Tibial nerve (tissue), 3 donors: ENCODE data around the gene MYCBPAP.

Experiments
- CTCF ChIP-seq, 5 experiments: fragments of 200-600 bp in 3 of 5; fragments of 450-650 bp in 2 of 5; sonication (generic) in 3 of 5; IDR thresholded peaks; one replicate each; pipeline ENCODE4 v1.5.1; 2016 to 2019; ENCODE audit warnings: antibody characterized with exemption in 5 of 5, mild to moderate bottlenecking in 3 of 5, moderate library complexity in 2 of 5
- POLR2A ChIP-seq, 2 donors: fragments of 450-650 bp; IDR thresholded peaks; one replicate each; pipeline ENCODE4 v1.6.1; 2017; ENCODE audit warnings: antibody characterized with exemption in 2 of 2, mild to moderate bottlenecking in 2 of 2, moderate library complexity in 2 of 2

- TF ChIP-seq POLR2A (IDR thresholded peaks at IDR 0.05) (no peak), CTCF (IDR thresholded peaks at IDR 0.05) (no peak)
Measured at GRCh38 chr17:50558091-50558490, 49.9 kb downstream of the MYCBPAP start.
